DOHH2 (cell line): ENCODE results near the gene CFAP97D1.

Experiments
- CTCF ChIP-seq: fragments of 200-600 bp; sonication (generic); IDR thresholded peaks from one replicate; pipeline ENCODE4 v1.5.1; 2014; ENCODE audit warnings: antibody characterized with exemption, mild to moderate bottlenecking, low read depth, low read length; ENCODE audit not compliant: poor library complexity, severe bottlenecking
- EZH2phosphoT487 ChIP-seq: fragments of 200-600 bp; sonication (generic); IDR thresholded peaks from 2 replicates; pipeline ENCODE4 v1.6.1; 2017; ENCODE audit warnings: borderline replicate concordance, mild to moderate bottlenecking, antibody characterized with exemption, low read length, moderate library complexity, mixed read lengths

- TF ChIP-seq CTCF (no peak), EZH2phosphoT487 (no peak)
Measured at GRCh38 chr17:43756201-43756600, 24.0 kb upstream of the CFAP97D1 start.
